SIG-M5 (cell line): ENCODE results near the gene CRY1.
"Not testable (repeated sequence)": the region's sequence is repeated elsewhere in the genome, so short reads cannot be mapped to it uniquely, and the experiment has no call there.

Experiments used
- DNase-seq: peaks from one replicate; lab custom pipeline; 2025; lab: John Stamatoyannopoulos, UW

Gene CRY1

DNA sequence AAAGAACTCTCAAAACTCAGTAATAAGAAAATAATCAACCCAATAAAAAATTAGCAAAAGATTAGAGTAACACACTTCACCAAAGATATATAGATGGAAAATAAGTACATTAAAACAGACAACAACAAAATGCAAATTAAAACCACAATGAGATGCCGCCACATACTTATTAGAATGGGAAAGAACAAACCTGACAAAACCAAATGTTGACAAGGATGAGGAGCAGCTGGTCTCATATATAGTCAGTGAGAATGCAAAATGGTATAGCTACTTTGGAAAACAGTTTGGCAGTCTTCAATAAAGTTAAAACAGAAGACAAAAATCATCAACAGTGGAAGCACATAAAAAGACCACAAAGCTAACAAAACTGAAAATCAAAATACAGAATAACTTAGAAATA, 29.1 kb downstream of the CRY1 start:
- DNase-seq, result no peak

DNA sequence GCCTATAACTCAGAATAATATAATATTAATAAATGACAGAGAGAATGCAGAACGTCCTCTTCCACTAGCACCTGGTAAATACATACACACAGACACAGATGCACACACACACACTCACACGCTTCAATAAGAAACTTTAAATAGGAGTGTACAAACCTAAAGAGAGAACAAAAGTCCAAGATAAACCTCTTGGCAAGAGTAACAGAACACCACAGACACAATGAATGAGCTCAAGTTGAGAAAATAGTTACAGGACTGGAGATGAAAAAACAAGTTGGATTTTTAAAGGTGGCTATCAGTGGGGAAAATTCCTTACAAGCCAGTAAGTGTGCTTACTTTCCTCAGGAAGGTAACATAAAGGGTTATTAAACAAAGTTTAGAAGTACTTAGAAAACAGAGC, 35.2 kb downstream of the CRY1 start:
- no peak for DNase-seq

GRCh38 chr12:107057071-107057834, 36.1 kb downstream of the CRY1 start:
- no peak for DNase-seq

DNA sequence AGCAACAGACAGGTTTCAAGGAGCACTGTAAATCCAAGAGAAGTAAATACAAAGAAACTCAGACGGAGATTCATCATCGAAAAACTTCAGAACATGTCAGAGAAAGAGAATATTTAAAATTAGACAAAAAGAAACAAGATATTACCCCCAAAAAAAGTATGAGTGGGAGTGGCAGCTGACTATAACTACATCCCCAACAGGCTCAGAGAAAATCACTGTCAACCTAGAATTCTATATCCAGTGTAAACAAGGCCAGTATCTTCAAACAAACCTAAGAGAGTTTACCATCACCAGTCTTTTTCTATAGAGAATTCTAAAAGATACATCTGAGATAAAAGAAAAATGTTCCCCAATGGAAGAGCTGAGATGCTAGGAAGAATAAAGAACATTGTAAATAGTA, 39.6 kb downstream of the CRY1 start:
- no peak for DNase-seq

- DNase-seq, result no peak
Measured at GRCh38 chr12:107045186-107045585, 48.2 kb downstream of the CRY1 start.

GRCh38 chr12:107042801-107043200, 50.5 kb downstream of the CRY1 start:
- DNase-seq, result no peak

DNA sequence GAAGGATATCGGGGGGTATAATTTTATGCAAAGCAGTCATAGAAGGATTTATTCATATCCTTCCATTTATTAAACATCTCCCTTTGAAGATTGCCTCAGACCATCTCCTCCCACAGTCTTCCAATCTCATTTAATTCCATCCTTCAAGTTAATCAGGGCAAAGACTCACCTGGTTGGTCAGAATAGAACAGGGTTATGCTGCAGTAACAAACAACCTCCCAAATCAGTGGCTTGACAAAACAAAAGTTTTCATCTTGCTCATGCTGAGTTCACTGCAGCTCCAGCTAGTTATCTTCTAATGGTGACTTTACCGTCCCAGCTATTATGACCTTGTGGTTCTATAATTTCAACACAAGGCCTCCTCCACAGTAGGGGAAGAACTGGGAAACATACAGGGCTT, 57.6 kb downstream of the CRY1 start:
- DNase-seq, result no peak

DNA sequence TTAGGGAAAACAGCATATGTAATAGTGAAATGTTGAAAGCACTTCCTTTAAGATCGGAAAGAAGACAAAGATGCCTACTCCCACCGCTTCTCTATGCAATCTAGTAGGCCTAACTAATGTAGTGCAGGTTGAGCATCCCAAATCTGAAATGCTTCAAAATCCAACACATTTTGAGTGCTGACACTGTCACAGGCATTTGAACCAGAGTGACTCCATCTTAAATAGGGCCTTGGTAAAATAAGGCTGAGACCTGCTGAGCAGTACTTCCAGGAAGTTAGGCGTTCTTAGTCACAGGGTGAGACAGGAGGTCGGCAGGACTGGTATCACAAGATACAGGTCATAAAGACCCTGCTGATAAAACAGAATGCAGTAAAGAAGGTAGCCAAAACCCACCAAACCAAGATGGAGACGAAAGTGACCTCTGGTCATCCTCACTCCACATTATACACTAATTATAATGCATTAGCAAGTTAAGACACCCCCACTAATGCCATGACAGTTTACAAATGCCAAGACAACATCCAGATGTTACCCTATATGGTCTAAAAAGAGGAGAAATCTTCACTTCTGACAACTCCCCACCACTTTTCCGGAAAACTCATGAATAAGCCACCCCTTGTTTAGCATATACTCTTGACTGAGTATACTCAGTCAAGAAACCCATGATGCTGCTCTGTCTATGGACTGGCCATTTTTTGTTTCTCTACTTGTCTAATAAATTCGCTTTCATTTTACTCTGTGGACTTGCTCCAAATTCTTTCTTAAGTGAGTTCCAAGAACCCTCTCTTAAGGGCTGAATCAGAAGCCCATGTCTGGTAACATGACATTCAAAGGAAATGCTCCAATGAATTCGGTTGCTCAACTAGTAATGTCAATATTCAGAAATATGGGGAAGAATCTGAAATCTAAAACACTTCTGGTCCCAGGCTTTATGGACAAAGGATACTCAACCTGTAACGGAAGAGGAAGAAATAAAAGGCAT, 59.3 kb downstream of the CRY1 start:
- no peak for DNase-seq

GRCh38 chr12:107032266-107032665, 61.1 kb downstream of the CRY1 start:
- DNase-seq, result no peak

GRCh38 chr12:107031061-107031460, 62.3 kb downstream of the CRY1 start:
- DNase-seq, result no peak

DNA sequence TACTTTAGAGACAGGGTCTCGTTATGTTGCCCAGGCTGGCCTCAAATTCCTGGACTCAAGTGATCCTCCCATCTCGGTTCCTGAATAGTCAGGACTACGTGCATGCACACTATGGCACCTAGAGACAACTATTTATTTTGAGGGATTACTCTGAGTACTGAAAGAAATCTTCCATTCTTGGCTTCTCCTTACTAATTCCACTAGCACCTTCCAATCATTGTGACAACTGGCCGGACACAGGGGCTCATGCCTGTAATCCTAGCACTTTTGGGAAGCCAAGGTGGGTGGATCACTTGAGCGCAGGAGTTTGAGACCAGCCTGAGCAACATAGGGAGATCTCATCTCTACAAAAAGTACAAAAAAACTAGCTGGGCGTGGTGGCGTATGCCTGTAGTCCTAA, 64.3 kb downstream of the CRY1 start:
- no peak for DNase-seq

- no peak for DNase-seq
Measured at GRCh38 chr12:107027636-107028053, 65.7 kb downstream of the CRY1 start.

DNA sequence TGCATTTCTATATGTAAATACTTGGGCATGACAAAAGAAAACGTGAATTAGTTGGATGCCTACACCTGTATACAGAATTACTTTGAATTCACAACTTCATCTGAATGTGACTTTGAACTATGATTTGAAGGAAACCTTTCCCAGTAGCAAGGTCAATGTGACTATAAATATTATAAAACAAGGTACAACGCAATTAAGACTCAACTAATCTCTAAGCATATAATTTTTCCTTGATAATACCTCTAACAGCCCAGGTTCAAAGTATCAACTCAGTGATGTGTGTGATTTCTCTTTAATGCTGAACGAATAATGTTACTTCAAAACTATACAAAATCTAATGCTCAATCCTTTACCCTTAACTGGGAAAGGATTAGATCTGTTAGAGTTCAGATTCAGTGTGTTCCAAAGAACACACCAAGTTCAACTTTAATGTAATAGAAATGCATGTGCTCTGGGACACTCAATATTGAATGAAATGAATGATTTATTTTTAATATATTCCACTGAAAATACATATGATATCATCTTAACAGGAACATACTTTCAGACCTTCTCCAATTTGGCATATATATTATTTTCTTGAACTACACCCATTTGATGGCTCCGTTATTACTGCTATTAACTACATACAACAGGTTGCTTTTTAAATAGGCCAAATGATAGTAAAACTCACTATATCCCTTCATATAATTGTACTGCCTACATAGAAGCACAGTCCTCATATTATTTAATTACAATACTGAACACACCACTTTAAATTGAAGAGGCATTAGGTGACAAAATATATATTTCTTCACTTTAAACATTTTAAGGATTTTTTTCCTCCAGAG, 66.3 kb downstream of the CRY1 start:
- no peak for DNase-seq

DNA sequence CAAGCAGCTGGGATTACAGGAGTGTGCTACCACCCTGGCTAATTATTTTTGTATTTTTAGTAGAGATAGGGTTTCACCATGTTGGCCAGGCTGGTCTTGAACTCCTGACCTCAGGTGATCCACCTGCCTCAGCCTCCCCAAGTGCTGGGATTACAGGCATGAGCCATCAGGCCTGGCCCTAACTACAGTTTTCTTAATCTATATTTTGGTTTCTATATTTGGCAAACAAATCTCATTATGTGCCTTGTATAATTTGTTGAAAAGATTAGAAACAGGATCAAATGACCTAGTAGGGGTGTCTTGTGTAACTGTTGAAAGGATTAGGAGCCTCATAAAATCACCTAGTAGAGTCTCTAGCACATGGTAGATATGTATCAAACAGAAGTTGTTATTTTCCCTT, 67.0 kb downstream of the CRY1 start:
- DNase-seq, result not testable (repeated sequence)

DNA sequence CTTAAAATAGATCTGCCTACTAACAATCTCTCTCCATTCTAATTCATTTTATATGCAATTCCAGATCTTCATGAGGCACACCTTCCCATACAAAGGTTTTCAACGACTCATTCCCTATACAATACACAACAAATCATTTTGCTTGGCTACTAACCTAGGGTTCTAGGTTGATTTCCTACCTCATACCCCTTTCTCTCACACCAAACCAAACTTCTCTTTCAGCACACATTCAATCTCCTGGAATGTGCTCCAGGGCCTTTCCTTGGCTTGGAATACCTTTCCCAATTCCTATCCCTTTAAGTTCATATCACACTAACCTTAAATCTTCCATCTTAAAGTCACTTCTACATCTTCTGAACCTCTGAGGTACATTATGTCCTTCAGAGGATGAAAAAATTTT, 67.7 kb downstream of the CRY1 start:
- no peak for DNase-seq

DNA sequence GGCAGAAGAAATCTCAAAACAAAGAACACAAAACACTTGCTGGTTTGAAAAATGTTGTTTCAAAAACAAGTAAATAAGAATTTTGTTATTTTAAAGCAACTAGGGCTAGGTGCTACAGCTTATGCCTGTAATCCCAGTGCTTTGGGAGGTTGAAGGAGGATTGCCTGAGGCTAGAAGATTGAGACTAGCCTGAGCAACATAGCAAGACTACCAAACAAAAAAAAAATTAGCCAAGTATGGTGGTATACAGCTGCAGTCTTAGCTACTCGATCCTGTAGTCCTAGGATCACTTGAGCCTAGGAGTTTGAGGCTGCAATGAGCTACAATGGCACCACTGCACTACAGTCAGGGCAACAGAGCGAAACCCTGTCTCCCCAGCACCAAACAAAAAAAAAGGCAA, 73.8 kb downstream of the CRY1 start:
- DNase-seq, result no peak

DNA sequence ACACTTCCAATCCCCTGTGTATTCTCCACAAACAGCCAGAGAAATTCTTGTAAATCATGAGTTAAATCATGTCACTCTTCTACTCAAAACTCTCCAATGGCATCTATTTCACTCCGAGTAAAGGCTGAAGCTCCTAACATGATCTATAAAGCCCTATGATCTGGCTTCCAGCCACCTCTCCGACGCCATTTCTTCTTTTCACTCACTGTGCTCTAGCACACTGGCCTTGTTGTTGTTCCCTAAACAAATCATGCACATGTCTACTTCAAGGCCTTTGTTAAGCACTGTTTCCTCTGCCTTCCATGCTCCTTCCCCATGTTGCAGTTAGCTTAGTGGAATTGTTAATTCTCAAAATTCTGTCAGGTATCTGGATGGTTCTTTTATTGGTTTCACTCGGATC, 76.3 kb downstream of the CRY1 start:
- no peak for DNase-seq

DNA sequence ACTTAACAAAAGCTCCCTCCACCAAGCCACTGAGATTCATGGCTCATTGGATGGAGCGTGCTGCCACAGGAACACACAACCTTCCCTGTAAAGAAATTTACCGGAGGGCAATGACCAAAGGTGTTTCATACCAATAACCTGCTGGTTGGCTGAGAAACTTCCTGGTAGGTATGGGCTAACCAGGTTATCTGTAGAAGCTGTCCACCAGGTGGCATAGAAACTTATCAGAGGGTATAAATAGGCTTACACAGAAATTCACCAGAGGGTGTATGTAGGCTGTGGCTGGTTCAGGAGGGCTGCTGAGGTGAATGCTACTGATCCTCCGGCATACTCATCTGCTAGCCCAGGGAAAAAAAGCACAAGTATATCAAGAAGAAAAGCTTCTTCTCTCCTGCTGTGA, 79.3 kb downstream of the CRY1 start:
- no peak for DNase-seq

GRCh38 chr12:107012736-107013425, 80.5 kb downstream of the CRY1 start:
- no peak for DNase-seq

GRCh38 chr12:107011519-107011918, 81.8 kb downstream of the CRY1 start:
- no peak for DNase-seq

GRCh38 chr12:107007411-107007810, 85.9 kb downstream of the CRY1 start:
- DNase-seq, result no peak

DNA sequence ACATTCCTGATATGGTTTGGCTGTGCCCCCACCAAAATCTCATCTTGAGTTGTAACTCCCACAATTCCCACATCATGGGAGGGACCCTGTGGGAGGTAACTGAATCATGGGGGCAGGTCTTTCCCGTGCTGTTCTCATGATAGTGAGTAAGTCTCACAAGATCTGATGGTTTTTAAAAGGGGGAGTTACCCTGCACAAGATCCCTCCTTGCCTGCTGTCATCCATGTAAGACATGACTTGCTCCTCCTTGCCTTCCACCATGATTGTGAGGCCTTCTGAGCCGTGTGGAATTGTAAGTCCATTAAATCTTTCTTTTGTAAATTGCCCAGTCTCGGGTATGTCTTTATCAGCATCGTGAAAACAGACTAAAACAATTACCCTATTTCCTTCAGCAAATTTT, 90.7 kb downstream of the CRY1 start:
- DNase-seq, result not testable (repeated sequence)
